Neuronal stem cell (in vitro differentiated cells): ENCODE measurements around the gene LPO.

ENCODE experiments used
- DNase-seq: peaks from one replicate; pipeline ENCODE4 v3.0.0-alpha.2; 2013; ENCODE audit warnings: low spot score
- H2AFZ ChIP-seq: one replicate; pipeline ENCODE4 v1.6.1; 2013; ENCODE audit warnings: mild to moderate bottlenecking, low read length, inconsistent platforms
- H2AK5ac ChIP-seq: 2 replicates; pipeline ENCODE4 v1.6.1; 2013; ENCODE audit warnings: low read depth, mild to moderate bottlenecking, inconsistent platforms, low read length, moderate library complexity, mixed read lengths
- H2BK120ac ChIP-seq: 2 replicates; pipeline ENCODE4 v1.6.1; 2013; ENCODE audit warnings: low read depth, mild to moderate bottlenecking, inconsistent platforms, low read length, moderate library complexity, mixed read lengths
- H2BK12ac ChIP-seq: one replicate; pipeline ENCODE4 v1.6.1; 2013; ENCODE audit warnings: low read length, inconsistent platforms
- H2BK15ac ChIP-seq: 2 replicates; pipeline ENCODE4 v1.6.1; 2013; ENCODE audit warnings: mild to moderate bottlenecking, low read length, inconsistent platforms, mixed read lengths
- H2BK5ac ChIP-seq: one replicate; pipeline ENCODE4 v1.6.1; 2013; ENCODE audit warnings: inconsistent platforms, mild to moderate bottlenecking, low read length, moderate library complexity
- H3K14ac ChIP-seq: one replicate; pipeline ENCODE4 v1.6.1; 2013; ENCODE audit warnings: low read length, inconsistent platforms
- H3K18ac ChIP-seq: 2 replicates; pipeline ENCODE4 v1.6.1; 2013; ENCODE audit warnings: low read length, inconsistent platforms
- H3K23ac ChIP-seq: 2 replicates; pipeline ENCODE4 v1.6.1; 2013; ENCODE audit warnings: low read depth, mild to moderate bottlenecking, mixed read lengths, low read length, inconsistent platforms; ENCODE audit not compliant: poor library complexity
- H3K27ac ChIP-seq: replicated peaks from 3 replicates; pipeline ENCODE4 v1.5.1; 2013; ENCODE audit warnings: low read length, inconsistent platforms
- H3K27me3 ChIP-seq, 3 experiments: 2 replicates each; pipeline ENCODE4 v1.6.1; 2013; ENCODE audit warnings: low read length in 3 of 3, mild to moderate bottlenecking in 2 of 3, inconsistent platforms in 1 of 3, low read depth in 1 of 3, mixed read lengths in 1 of 3, moderate library complexity in 1 of 3; ENCODE audit not compliant: control insufficient read depth in 3 of 3, insufficient read depth in 3 of 3
- H3K36me3 ChIP-seq, 2 donors: replicated peaks in 1 of 2; 2 replicates each; pipeline ENCODE4 v1.6.1; 2013; ENCODE audit warnings: low read length in 2 of 2; ENCODE audit not compliant: control insufficient read depth in 2 of 2, insufficient read depth in 2 of 2
- H3K4ac ChIP-seq: 2 replicates; pipeline ENCODE4 v1.6.1; 2013; ENCODE audit warnings: inconsistent platforms, mild to moderate bottlenecking, low read length, moderate library complexity
- H3K4me1 ChIP-seq, 2 donors: 1 replicate in 1 of 2; 2 replicates in 1 of 2; pipeline ENCODE4 v1.6.1; 2013; ENCODE audit warnings: low read length in 2 of 2, low read depth in 1 of 2; ENCODE audit not compliant: control insufficient read depth in 2 of 2, insufficient read depth in 1 of 2
- H3K4me2 ChIP-seq: one replicate; pipeline ENCODE4 v1.6.1; 2013; ENCODE audit warnings: mild to moderate bottlenecking, low read length, inconsistent platforms; ENCODE audit not compliant: insufficient read depth, poor library complexity, severe bottlenecking
- H3K4me3 ChIP-seq, 2 donors: 2 replicates each; pipeline ENCODE4 v1.5.1; 2013; ENCODE audit warnings: low read length in 2 of 2, mild to moderate bottlenecking in 2 of 2, inconsistent platforms in 1 of 2, moderate library complexity in 1 of 2
- H3K79me1 ChIP-seq: one replicate; pipeline ENCODE4 v1.6.1; 2013; ENCODE audit warnings: low read depth, mild to moderate bottlenecking, inconsistent platforms, low read length, moderate library complexity
- H3K9ac ChIP-seq: one replicate; pipeline ENCODE4 v1.6.1; 2013; ENCODE audit warnings: mild to moderate bottlenecking, low read depth, low read length, inconsistent platforms; ENCODE audit not compliant: poor library complexity
- H3K9me3 ChIP-seq, 2 donors: replicated peaks in 1 of 2; 2 replicates each; pipeline versions ENCODE3 to v1.6.1; 2013; ENCODE audit warnings: low read length in 2 of 2, mild to moderate bottlenecking in 2 of 2, inconsistent platforms in 1 of 2, low read depth in 1 of 2, mixed read lengths in 1 of 2, moderate library complexity in 1 of 2; ENCODE audit not compliant: control insufficient read depth in 2 of 2, insufficient read depth in 1 of 2
- H4K8ac ChIP-seq: one replicate; pipeline ENCODE4 v1.6.1; 2013; ENCODE audit warnings: low read depth, mild to moderate bottlenecking, inconsistent platforms, low read length, moderate library complexity
- H4K91ac ChIP-seq: one replicate; pipeline ENCODE4 v1.6.1; 2013; ENCODE audit warnings: low read length, low read depth, mild to moderate bottlenecking, inconsistent platforms; ENCODE audit not compliant: poor library complexity
- WGBS, 2 donors: extraction: QIAGEN DNeasy Blood & Tissue Kit; methylation state at CpG; one replicate each; pipeline ENCODE4 v1.1.7; 2013; ENCODE audit warnings: missing lambda C conversion rate in 2 of 2, mixed read lengths in 1 of 2; ENCODE audit not compliant: insufficient read length in 2 of 2, insufficient replicate concordance in 1 of 2; ENCODE audit errors: extremely low coverage in 2 of 2; 5-methylcytosine and 5-hydroxymethylcytosine counted together

LPO gene

GRCh38 chr17:58281511-58282011 is 43.2 kb downstream of the LPO start:
- Histone ChIP-seq H3K9me3 (no peaks in the 10 kb centered on the region), H2BK5ac (no peak overlapping the region), H3K27me3 (peaks cover 0 to 42% (median 9%) of the 10 kb centered on the region in 3 experiments), H2BK120ac (no peak overlapping the region), H2BK12ac (no peak overlapping the region), H3K18ac (peak overlapping the region; percentile 51), H2AFZ (no peak overlapping the region), H3K9ac (no peak overlapping the region), H3K4me1 (peaks cover 0 to 2% of the 10 kb centered on the region in 2 donors), H3K27ac (no peak overlapping the region), H3K4me2 (no peak overlapping the region), H2BK15ac (no peak overlapping the region), H3K4ac (no peak overlapping the region), H2AK5ac (peak overlapping the region; percentile 62), H3K14ac (no peak overlapping the region), H3K4me3 (no peak overlapping the region), H4K91ac (no peak overlapping the region), H3K36me3 (no peaks in the 10 kb centered on the region), H4K8ac (no peak overlapping the region), H3K79me1 (peaks cover 2% of the 10 kb centered on the region), H3K23ac (no peak overlapping the region)
- WGBS, 2 donors: no CpG with 5 or more reads among the region's 2 CpGs
- DNase-seq: no peak

GRCh38 chr17:58282442-58282841 is 44.1 kb downstream of the LPO start:
- Histone ChIP-seq H3K27ac (no peak overlapping the region), H3K4me3 (no peak overlapping the region), H3K23ac (no peak overlapping the region), H2BK15ac (no peak overlapping the region), H3K4me2 (no peak overlapping the region), H2BK120ac (no peak overlapping the region), H3K9me3 (no peaks in the 10 kb centered on the region), H3K79me1 (peaks cover 2% of the 10 kb centered on the region), H2BK5ac (no peak overlapping the region), H3K36me3 (no peaks in the 10 kb centered on the region), H4K91ac (no peak overlapping the region), H2BK12ac (no peak overlapping the region), H3K4ac (no peak overlapping the region), H3K27me3 (peaks cover 0 to 42% (median 9%) of the 10 kb centered on the region in 3 experiments), H4K8ac (no peak overlapping the region), H3K14ac (no peak overlapping the region), H2AK5ac (no peak overlapping the region), H3K18ac (no peak overlapping the region), H2AFZ (no peak overlapping the region), H3K9ac (no peak overlapping the region), H3K4me1 (peaks cover 0 to 2% of the 10 kb centered on the region in 2 donors)
- no peak for DNase-seq
- WGBS, 2 donors: no CpG with 5 or more reads among the region's 6 CpGs

- peaks cover 2% of the 10 kb centered on the region for H3K79me1 ChIP-seq
- H3K27me3 ChIP-seq: peaks cover 0 to 29% (median 5%) of the 10 kb centered on the region in 3 experiments
- no peak overlapping the region for H3K9ac ChIP-seq
- no peak overlapping the region for H3K23ac ChIP-seq
- H3K14ac ChIP-seq: no peak overlapping the region
- H3K4ac ChIP-seq: no peak overlapping the region
- no peak overlapping the region for H2BK12ac ChIP-seq
- H4K8ac ChIP-seq: no peak overlapping the region
- H3K9me3 ChIP-seq: no peaks in the 10 kb centered on the region
- no peaks in the 10 kb centered on the region for H3K36me3 ChIP-seq
- H2BK120ac ChIP-seq: no peak overlapping the region
- H2BK15ac ChIP-seq: no peak overlapping the region
- WGBS, 2 donors: no CpG with 5 or more reads among the region's 12 CpGs
- H4K91ac ChIP-seq: no peak overlapping the region
- H2BK5ac ChIP-seq: no peak overlapping the region
- no peak overlapping the region for H3K4me3 ChIP-seq
- H3K27ac ChIP-seq: no peak overlapping the region
- DNase-seq: no peak
- peaks cover 0 to 2% of the 10 kb centered on the region in 2 donors for H3K4me1 ChIP-seq
- H2AK5ac ChIP-seq: no peak overlapping the region
- no peak overlapping the region for H3K18ac ChIP-seq
- H3K4me2 ChIP-seq: no peak overlapping the region
- H2AFZ ChIP-seq: no peak overlapping the region
Measured at GRCh38 chr17:58283674-58284612, 45.6 kb downstream of the LPO start.
